ENCODE measurements around the gene ZMYM5.

DNA sequence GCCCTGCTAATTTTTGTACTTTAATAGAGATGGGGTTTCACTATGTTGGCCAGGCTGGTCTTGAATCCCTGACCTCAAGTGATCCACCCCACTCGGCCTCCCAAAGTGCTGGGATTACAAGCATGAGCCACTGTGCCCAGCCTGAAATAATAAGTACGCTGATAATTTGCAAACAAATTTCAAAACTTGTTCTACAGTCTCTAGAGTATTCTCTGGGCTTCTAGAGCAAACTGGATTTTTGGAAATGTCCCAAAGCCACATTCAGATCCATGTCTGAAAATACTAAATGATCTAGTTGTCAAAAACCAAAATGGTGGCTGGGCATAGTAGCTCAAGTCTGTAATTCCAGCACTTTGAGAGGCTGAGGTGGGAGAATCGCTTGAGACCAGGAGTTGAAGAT lies 40.8 kb downstream of the ZMYM5 start:
- TF ChIP-seq CTCF (IDR thresholded peaks at IDR 0.05 in 4 of 5, conservative IDR thresholded peaks at IDR 0.05 in 1 of 5) (no peak), POLR2A (IDR thresholded peaks at IDR 0.05) (no peak)

Measured in gastrocnemius medialis (tissue), 4 donors.